ENCODE results near the gene WDHD1. TPM values are rescaled to one million over a fixed set of nuclear protein-coding genes. Genes with fewer than 3 reads are reported as not detected.
"Not testable (repeated sequence)": the region's sequence is repeated elsewhere in the genome, so short reads cannot be mapped to it uniquely, and the experiment has no call there.

The WDHD1 gene
- total and polyA plus RNA-seq, 2 of the 8 experiments (the other 6 are each of a cell fraction or from before 2014, with no cell fraction given): 17.8 to 87.9 TPM

GRCh38 chr14:54897809-54898555 lies 128.9 kb downstream of the WDHD1 start:
- not testable (repeated sequence) for H3K18ac ChIP-seq (ENCODE audit: extremely low read depth, low read length); H2AK5ac ChIP-seq (ENCODE audit: low read depth, low read length); H2BK120ac ChIP-seq (replicated peaks; ENCODE audit: low read depth, low read length); H3K56ac ChIP-seq (replicated peaks; ENCODE audit: insufficient read length, low read depth, low read length); H4K20me1 ChIP-seq (replicated peaks in 1 of 2; ENCODE audit: control insufficient read depth in 1 of 2, insufficient read depth in 2 of 2, low read length in 2 of 2); H2BK5ac ChIP-seq (ENCODE audit: low read depth, low read length); H2BK15ac ChIP-seq (ENCODE audit: low read length); H3K79me1 ChIP-seq (ENCODE audit: low read depth, low read length); H3K4ac ChIP-seq (replicated peaks; ENCODE audit: insufficient read length, low read depth, low read length); H2BK20ac ChIP-seq (ENCODE audit: low read length); H3K4me2 ChIP-seq (ENCODE audit: insufficient read depth in 1 of 2, low read depth in 2 of 2, low read length in 2 of 2); H3K27ac ChIP-seq (ENCODE audit: low read depth, low read length); H3K4me1 ChIP-seq (replicated peaks in 1 of 4; ENCODE audit: control insufficient read depth in 3 of 4, insufficient read depth in 4 of 4, low read length in 3 of 4); H2AFZ ChIP-seq (ENCODE audit: low read length); H2BK12ac ChIP-seq (ENCODE audit: low read depth, low read length); H3K23ac ChIP-seq (ENCODE audit: insufficient read length); H3K9me3 ChIP-seq (ENCODE audit: insufficient read depth in 2 of 2, low read depth in 1 of 2, low read length in 1 of 2); FAIRE-seq; H3K14ac ChIP-seq (ENCODE audit: insufficient read length); H4K91ac ChIP-seq (replicated peaks; ENCODE audit: insufficient read length, low read length); H3K79me2 ChIP-seq (ENCODE audit: control insufficient read depth in 1 of 2, insufficient read depth in 2 of 2, low read length in 2 of 2); H3K36me3 ChIP-seq (ENCODE audit: control insufficient read depth in 2 of 4, insufficient read depth in 4 of 4, low read length in 3 of 4); H4K5ac ChIP-seq (ENCODE audit: insufficient read length, low read depth, low read length); H3K9ac ChIP-seq (replicated peaks in 1 of 4; ENCODE audit: extremely low read depth in 1 of 4, low read depth in 3 of 4, low read length in 3 of 4); H3K4me3 ChIP-seq (ENCODE audit: extremely low read depth in 1 of 4, insufficient read depth in 2 of 4, low read depth in 3 of 4, low read length in 4 of 4); H4K8ac ChIP-seq (ENCODE audit: extremely low read depth, insufficient read depth, low read length); DNase-seq (ENCODE audit: low read depth in 1 of 2, low spot score in 2 of 2)
- H3K27me3 ChIP-seq (replicated peaks in 1 of 4; ENCODE audit: control insufficient read depth in 3 of 4, extremely low read depth in 1 of 4, insufficient read depth in 3 of 4, low read length in 3 of 4): peaks cover 2 to 18% (median 15%) of the 10 kb centered on the region in 4 experiments
- H3K23me2 ChIP-seq (ENCODE audit: low read depth, low read length): peaks cover 14% of the 10 kb centered on the region
- 67% methylated on average over 4 of the region's 5 CpGs; no CpG with 5 or more reads in 1 of the 2 experiments for WGBS, 2 experiments (ENCODE audit: extremely low coverage in 1 of 2, insufficient coverage in 1 of 2, insufficient read length in 1 of 2, insufficient replicate concordance in 2 of 2, low coverage in 1 of 2, low lambda C conversion rate in 2 of 2, missing lambda C conversion rate in 1 of 2)
- POLR2A ChIA-PET (ENCODE audit: partially characterized antibody): interaction anchor here (1.3 kb wide), 1 partner anchor 10 kb away, joined by 5 read pairs; no protein-coding TSS in a partner anchor
- CTCF ChIA-PET (ENCODE audit: partially characterized antibody): interaction anchor here (0.7 to 1.2 kb wide), 5 partner anchors 7 to 348 kb away, joined by 3 to 4 read pairs (median 3); no protein-coding TSS in a partner anchor

Measured in H1 (cell line).